A549 (cell line): Measurements from ENCODE around the gene MORC3.

ENCODE experiments used
- EHMT2 ChIP-seq: fragments of 200-600 bp; sonication (generic); IDR thresholded peaks from 2 replicates; pipeline ENCODE4 v1.6.1; 2016; ENCODE audit warnings: antibody characterized with exemption, low read depth, mild to moderate bottlenecking, moderate library complexity
- EP300 ChIP-seq, 2 experiments: fragments of >200 bp; sonication (Bioruptor Twin); formaldehyde crosslinking; IDR thresholded peaks; 2 replicates in 1 of 2; 3 replicates in 1 of 2; pipeline ENCODE4 v1.6.1; 2016 to 2017
- MAX ChIP-seq: IDR thresholded peaks from 2 replicates; pipeline ENCODE4 v1.6.1; 2012
- POLR2A ChIP-seq: IDR thresholded peaks from 2 replicates; pipeline ENCODE4 v1.6.1; 2012; ENCODE audit warnings: mild to moderate bottlenecking, low read length
- REST ChIP-seq: fragments of 200-600 bp; sonication (generic); IDR thresholded peaks from 2 replicates; pipeline ENCODE4 v1.6.1; 2016; ENCODE audit warnings: antibody characterized with exemption, mild to moderate bottlenecking, moderate library complexity
- TF ChIP-seq, protein P1 (sequence below): fragments of 450-650 bp; IDR thresholded peaks from 2 replicates; pipeline ENCODE4 v1.6.1; 2014; ENCODE audit warnings: antibody characterized with exemption

GRCh38 chr21:36395353-36396111 lies 75.5 kb downstream of the MORC3 start:
- TF ChIP-seq MAX: no peak
- TF ChIP-seq REST: no peak
- TF ChIP-seq EP300 (IDR thresholded peaks at IDR 0.05): no peak
- no peak for TF ChIP-seq POLR2A
- no peak for TF ChIP-seq EHMT2
- TF ChIP-seq, protein P1, sequence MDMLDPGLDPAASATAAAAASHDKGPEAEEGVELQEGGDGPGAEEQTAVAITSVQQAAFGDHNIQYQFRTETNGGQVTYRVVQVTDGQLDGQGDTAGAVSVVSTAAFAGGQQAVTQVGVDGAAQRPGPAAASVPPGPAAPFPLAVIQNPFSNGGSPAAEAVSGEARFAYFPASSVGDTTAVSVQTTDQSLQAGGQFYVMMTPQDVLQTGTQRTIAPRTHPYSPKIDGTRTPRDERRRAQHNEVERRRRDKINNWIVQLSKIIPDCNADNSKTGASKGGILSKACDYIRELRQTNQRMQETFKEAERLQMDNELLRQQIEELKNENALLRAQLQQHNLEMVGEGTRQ: no peak
